ENCODE data around the gene SMARCA1.

DNA sequence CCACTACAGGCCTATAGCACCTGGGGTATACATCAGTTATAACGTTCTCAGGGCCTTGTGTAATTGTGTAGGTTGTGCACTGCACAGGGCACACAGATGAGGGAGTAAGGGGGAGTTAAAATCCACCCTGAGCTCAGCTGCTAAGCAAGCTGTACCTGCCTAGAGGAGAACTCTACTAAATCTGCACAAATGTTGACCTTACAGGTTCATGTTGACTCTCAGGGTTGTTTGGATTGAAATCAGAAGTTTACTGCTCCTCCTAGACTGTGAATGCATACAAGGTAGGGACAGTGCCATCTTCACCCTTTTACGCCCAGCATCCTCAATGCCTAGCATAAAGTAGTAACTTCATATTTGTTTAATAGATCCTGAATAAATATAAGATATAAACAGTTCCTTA is 89.8 kb downstream of the SMARCA1 start:
- TF ChIP-seq, protein P1, sequence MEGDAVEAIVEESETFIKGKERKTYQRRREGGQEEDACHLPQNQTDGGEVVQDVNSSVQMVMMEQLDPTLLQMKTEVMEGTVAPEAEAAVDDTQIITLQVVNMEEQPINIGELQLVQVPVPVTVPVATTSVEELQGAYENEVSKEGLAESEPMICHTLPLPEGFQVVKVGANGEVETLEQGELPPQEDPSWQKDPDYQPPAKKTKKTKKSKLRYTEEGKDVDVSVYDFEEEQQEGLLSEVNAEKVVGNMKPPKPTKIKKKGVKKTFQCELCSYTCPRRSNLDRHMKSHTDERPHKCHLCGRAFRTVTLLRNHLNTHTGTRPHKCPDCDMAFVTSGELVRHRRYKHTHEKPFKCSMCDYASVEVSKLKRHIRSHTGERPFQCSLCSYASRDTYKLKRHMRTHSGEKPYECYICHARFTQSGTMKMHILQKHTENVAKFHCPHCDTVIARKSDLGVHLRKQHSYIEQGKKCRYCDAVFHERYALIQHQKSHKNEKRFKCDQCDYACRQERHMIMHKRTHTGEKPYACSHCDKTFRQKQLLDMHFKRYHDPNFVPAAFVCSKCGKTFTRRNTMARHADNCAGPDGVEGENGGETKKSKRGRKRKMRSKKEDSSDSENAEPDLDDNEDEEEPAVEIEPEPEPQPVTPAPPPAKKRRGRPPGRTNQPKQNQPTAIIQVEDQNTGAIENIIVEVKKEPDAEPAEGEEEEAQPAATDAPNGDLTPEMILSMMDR (conservative IDR thresholded peaks at IDR 0.05): no peak
- no peak for TF ChIP-seq EZH2 (IDR thresholded peaks at IDR 0.05; ENCODE audit: low read depth)
